ENCODE data around the gene CNOT4.

DNA sequence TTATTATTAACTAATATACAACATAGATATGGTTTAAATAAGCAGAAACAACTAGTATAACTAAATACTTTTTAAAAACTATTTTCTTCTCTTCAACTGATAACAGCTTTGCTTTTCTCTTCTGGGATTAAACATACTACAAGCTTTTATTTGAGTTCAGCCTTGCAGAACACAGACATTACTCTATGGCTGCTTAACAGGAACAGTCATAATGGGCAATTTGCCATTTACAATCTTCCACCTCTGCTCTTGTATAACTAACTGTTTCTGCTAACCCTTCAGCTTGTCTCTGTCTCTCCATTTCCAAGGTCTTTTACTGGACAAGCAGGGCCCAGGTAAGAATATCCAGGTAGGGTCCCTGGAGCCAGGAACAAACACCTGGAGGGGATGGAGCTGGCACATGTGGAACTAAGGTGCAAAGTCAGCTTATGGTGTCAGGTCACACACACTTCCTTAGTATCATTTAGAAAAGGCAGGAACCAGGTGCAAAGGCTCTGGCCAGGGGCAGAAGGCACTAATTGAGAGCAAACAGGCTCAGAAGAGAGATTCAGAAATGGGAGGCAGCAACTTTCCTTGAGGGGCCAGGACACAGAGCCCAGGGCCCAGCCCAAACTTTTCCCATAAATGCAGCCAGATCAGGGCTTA lies 183.1 kb downstream of the CNOT4 start:
- TF ChIP-seq NFRKB (IDR thresholded peaks at IDR 0.05) (no peak), ARNT (IDR thresholded peaks at IDR 0.05) (no peak), SP1 (IDR thresholded peaks at IDR 0.05) (no peak)
